CD4-positive, alpha-beta T cell treated with Interleukin-21 for 1 hour (primary cell): Measurements from ENCODE around the gene CASKIN2.
A peak's percentile ranks its signal among the peaks of the same experiment; 100 is the strongest.

Source experiments
- DNase-seq: peaks from one replicate; pipeline ENCODE4 v3.0.0-alpha.2; 2020

CASKIN2 gene, protein sequence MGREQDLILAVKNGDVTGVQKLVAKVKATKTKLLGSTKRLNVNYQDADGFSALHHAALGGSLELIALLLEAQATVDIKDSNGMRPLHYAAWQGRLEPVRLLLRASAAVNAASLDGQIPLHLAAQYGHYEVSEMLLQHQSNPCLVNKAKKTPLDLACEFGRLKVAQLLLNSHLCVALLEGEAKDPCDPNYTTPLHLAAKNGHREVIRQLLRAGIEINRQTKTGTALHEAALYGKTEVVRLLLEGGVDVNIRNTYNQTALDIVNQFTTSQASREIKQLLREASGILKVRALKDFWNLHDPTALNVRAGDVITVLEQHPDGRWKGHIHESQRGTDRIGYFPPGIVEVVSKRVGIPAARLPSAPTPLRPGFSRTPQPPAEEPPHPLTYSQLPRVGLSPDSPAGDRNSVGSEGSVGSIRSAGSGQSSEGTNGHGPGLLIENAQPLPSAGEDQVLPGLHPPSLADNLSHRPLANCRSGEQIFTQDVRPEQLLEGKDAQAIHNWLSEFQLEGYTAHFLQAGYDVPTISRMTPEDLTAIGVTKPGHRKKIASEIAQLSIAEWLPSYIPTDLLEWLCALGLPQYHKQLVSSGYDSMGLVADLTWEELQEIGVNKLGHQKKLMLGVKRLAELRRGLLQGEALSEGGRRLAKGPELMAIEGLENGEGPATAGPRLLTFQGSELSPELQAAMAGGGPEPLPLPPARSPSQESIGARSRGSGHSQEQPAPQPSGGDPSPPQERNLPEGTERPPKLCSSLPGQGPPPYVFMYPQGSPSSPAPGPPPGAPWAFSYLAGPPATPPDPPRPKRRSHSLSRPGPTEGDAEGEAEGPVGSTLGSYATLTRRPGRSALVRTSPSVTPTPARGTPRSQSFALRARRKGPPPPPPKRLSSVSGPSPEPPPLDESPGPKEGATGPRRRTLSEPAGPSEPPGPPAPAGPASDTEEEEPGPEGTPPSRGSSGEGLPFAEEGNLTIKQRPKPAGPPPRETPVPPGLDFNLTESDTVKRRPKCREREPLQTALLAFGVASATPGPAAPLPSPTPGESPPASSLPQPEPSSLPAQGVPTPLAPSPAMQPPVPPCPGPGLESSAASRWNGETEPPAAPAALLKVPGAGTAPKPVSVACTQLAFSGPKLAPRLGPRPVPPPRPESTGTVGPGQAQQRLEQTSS (N-terminal part only)

DNA sequence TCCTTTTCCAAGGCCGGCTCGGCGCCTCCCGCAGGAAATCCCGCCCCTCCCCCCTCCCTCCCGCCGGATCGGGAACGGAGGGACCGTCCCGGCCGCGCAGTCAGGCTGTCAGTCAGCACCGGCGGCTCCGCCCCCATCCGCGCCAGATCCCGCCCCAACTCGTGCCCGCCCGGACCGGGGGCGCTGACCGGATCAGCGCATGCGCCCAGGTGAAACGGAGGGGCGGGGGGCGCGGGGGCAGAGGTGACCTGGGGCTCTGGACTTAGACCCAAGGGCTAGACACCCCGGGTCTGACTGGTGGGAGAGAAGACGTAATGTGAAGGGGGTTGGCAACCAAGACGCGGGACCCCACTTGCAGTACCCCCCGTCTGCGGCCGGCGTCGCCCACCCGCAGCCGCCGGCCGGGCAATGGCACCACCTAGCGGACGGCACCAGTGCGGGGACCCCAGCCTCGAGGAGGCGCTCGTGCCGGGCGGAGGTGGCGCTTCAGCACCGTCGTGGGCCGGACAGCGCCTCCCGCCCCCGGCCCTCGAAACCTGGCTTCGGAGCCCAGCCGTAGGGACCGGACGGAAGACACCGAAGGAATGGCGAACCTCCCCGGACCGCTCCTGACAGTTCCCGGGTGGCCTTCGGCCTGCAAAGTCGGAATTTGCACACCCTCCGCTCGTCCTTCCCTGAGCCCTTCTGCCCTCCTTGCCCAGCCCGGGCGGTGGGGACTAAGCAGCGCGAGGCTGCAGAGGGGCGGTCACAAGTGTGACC, at the start of gene CASKIN2:
TSS of gene CASKIN2 (minus strand) at position 42 of the 759 bp plus-strand sequence. CDS start 1,733 bp downstream, outside the sequence.
- peak; percentile 74 for DNase-seq

GRCh38 chr17:75565066-75565465, 49.7 kb upstream of the CASKIN2 start:
- no peak for DNase-seq

DNA sequence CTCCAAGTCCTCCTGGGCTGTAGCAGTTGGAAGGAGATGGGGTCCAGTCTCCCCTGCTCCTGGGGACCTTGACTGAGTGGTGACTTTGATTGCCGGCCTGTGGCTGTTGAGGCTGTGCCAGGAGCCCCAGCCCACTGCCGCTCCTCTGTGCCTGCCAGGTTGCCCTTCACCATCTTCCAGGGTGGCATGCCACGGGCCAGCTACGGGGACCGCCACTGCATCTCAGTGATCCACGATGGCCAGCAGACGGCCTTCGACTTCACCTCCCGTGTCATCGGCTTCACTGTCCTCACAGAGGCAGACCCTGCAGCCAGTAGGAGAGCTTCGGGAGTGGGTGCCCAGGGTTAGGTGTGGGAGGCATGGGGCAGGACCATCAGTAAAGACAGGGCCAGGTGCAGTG, 48.9 kb upstream of the CASKIN2 start:
- DNase-seq, result no peak

DNA sequence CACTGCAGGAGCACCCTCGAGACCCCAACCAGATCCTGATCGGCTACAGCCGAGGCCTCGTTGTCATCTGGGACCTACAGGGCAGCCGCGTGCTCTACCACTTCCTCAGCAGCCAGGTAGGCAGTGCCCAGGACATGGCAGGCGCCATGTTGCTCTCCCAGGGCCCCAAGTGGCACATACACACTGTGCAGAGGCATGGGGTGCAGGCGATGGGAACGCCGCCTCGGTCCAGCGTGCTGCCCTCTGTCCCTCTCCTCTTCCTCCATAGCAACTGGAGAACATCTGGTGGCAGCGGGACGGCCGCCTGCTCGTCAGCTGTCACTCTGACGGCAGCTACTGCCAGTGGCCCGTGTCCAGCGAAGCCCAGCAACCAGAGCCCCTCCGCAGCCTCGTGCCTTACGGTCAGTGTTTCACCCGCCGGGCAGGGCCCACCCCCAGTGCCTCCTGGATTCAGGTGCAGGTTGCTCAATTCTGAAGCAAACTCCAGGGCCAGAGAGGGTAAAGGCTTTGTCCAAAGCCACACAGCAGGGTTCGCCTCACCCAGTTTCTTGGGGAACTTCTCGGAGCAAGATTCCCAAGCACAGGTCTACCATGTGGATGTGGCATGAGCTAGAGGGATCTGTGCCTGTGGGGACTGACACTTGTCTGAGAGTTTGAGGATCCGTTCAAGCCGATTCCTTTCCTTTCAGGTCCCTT, 47.9 kb upstream of the CASKIN2 start:
- DNase-seq, result no peak

DNA sequence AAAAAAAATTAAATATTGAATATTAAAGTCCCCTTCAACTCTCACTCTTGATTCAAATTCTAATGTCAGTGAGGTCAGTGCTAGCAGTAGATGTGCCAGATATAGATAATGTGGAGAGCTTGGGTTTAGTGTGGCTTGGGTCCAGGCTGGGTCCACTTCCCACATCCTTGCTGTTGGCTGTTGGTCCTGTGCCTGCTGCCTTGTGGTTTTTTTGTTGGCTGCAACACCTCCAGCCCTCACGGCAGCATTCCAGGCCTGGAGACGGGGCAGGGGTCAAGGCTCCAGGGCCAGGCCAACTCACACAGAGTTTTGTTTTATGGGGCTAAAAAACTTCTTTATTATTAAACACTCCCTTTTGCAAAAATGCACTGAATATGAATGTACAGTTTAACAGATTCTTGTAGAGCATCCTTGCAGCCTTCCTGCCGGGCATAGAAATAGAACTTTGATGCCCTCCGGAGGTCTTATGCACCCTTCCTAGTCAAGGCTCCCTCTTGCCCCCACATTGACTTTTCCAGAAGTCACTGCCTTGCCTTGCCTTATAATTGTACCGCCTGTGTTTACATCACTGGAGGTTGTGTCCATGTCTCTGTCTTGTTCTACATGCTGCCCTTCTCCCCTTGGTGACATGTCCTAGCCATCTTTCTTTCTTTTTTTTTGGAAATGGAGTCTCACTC, 46.7 kb upstream of the CASKIN2 start:
- no peak for DNase-seq

DNA sequence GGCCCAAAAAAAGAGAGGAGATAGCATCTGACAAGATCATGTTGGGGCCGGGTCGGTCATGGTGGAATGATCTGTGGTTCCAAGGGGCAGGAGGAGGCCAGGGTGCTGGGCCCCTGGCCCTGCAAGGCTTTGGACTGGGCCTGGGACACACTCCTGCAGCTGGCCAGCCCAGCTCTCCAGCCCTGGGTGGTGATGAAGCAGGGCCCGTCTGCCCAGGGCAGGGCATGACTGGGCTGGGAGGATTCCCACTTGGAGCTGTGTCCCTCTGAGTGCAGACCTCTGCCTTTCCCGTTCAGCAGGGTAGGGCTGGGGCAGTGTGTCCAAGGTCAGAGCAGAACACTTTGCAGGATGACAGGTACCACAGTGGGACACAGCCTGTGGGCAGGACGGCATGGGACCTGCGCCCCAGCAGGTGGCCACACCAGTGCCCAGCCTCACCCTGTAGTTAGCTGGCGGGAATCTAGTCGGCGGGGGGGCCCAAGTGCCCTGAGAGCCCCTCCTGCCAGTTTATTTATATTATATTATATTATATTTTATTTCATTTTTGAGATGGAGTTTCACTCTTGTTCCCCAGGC, 44.7 kb upstream of the CASKIN2 start:
- no peak for DNase-seq

DNA sequence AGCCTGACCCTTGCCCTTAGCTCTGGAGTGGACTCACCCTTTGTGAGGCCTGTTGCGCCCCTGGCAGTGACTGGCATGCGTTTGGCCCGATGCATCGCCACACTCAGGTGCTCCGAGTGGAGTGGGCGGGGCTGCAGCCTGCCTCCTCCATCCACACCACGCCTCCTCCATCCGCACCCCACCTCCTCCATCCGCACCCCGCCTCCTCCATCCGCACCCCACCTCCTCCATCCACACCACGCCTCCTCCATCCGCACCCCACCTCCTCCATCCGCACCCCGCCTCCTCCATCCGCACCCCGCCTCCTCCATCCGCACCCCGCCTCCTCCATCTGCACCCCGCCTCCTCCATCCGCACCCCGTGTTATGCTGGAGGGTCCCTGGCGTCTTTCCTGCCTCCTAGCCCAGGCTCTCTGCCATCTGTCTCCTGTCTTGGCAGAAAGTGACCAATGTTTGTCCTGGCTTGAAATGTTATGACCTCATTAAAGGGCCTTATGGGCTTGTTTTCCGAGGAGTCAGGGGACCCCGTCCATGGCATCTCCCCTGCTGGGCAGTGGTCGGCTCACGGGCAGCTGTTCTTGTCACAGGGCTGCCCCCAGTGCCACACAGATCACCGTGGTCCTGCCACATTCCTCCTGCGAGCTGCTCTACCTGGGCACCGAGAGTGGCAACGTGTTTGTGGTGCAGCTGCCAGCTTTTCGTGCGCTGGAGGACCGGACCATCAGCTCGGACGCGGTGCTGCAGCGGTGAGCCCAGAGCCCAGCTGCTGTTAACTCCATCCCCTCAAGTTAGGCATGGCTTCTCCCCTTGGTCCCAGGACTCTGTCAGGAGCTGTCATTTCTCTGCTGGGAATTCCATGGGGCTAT, 43.6 kb upstream of the CASKIN2 start:
- no peak for DNase-seq

DNA sequence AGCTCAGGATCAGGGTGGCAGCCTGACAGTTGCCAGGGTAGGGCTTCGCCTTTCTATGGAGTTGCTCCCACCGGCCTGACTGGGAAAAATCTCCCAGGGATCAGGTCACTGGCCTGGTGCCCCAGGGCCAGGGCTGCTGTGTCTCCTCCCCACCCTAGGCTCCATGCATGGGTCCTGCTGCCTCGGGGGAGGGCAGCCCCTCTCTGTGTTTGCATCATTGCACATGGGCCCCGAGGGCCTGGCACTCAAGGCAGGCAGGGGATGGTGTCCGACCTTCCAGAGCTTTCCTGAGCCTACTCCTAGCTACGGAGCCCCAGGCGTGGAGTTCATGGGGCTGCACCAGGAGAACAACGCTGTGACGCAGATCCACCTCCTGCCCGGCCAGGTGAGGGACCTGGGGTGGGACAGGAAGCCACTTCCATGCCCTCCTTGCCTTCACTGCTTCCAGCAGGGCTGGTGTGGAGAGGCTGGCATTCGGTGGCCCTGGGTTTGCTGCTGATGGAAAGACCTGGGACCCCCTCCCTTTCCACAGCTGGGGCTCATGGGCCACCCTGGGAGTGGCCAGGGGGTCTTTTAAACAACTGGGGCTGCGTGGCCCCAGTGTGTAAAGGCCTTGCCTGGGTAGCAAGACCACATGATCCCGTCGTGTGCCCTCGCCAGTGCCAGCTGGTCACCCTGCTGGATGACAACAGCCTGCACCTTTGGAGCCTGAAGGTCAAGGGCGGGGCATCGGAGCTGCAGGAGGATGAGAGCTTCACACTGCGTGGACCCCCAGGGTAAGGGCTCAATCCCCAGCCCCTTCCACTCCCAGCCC, 42.7 kb upstream of the CASKIN2 start:
- no peak for DNase-seq

GRCh38 chr17:75557075-75557851, 41.9 kb upstream of the CASKIN2 start:
- no peak for DNase-seq

- DNase-seq, result no peak
These were observed 40.4 kb upstream of the CASKIN2 start for GRCh38 chr17:75555679-75556153.

GRCh38 chr17:75553295-75554110, 38.2 kb upstream of the CASKIN2 start:
- DNase-seq, result no peak

- no peak for DNase-seq
These were observed 37.3 kb upstream of the CASKIN2 start for GRCh38 chr17:75552425-75553294.

DNA sequence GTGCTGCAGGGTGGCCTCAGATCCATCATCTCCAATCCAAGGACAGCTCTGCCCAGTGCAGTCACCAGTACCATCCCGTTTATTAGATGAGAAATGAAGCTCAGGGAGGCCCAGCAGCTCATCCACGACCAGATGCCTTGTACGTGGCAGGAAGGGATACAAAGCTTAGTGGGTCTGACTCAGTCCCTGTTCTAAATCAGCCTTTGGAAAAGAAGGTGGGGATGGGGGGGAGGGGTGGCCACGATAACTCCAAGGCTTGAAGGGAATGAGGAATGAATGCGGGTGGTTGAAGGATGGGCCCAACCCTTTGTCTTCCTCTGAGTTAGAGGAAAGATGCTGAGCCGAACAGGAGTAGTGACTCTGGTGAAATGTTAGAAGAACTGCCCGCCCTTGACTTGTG, 35.9 kb upstream of the CASKIN2 start:
- DNase-seq, result no peak

DNA sequence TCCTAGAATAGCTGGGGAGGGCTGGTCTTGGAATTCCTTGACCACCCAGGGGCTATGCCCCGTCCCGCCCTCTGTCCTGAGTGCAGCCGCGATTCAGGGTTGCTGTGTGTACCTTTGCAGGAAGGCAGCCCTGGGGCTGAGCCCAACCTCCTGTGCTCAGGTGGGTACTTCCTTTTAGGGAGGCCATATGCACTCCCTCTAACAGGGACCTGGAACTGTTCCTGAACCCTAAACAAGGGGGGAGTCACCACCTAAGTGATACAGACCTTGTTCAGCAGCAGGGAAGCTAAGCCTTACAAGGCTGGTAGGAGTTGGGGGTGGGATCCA, 34.8 kb upstream of the CASKIN2 start:
- DNase-seq, result no peak

- no peak for DNase-seq
These were observed 34.2 kb upstream of the CASKIN2 start for GRCh38 chr17:75549246-75550138.
